ENCODE data around the gene HPGDS. TPM values are rescaled to one million over a fixed set of nuclear protein-coding genes. Genes with fewer than 3 reads are reported as not detected.
"Not testable (repeated sequence)": the region's sequence is repeated elsewhere in the genome, so short reads cannot be mapped to it uniquely, and the experiment has no call there.

HPGDS gene
- total and polyA plus RNA-seq, 2 experiments from 2014 or later = not detected

- TF ChIP-seq CREB1 (CRISPR knock-in tag; IDR thresholded peaks at IDR 0.05; ENCODE audit: low read depth) (no peak), JUNB (IDR thresholded peaks at IDR 0.05; ENCODE audit: unreplicated experiment) (no peak)
- TF ChIP-seq, protein P1, sequence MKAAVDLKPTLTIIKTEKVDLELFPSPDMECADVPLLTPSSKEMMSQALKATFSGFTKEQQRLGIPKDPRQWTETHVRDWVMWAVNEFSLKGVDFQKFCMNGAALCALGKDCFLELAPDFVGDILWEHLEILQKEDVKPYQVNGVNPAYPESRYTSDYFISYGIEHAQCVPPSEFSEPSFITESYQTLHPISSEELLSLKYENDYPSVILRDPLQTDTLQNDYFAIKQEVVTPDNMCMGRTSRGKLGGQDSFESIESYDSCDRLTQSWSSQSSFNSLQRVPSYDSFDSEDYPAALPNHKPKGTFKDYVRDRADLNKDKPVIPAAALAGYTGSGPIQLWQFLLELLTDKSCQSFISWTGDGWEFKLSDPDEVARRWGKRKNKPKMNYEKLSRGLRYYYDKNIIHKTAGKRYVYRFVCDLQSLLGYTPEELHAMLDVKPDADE (IDR thresholded peaks at IDR 0.05) = no peak
These were observed 12.7 kb downstream of the HPGDS start (continued) for GRCh38 chr4:94329933-94330332.

- Mint-ChIP-seq H3K27me3 (ENCODE audit: insufficient read depth, low read depth, poor library complexity) (no peaks in the 10 kb centered on the region), H3K27ac (no peak overlapping the region), H3K4me3 (no peak overlapping the region), H3K36me3 (ENCODE audit: low read depth) (peaks cover 25% of the 10 kb centered on the region), H3K4me1 (no peaks in the 10 kb centered on the region), H3K9me3 (peaks cover 60% of the 10 kb centered on the region)
- no peak overlapping the region for H3K4me3 ChIP-seq
- peak; percentile 17 for DNase-seq (ENCODE audit: low spot score)
- TF ChIP-seq, protein P2, sequence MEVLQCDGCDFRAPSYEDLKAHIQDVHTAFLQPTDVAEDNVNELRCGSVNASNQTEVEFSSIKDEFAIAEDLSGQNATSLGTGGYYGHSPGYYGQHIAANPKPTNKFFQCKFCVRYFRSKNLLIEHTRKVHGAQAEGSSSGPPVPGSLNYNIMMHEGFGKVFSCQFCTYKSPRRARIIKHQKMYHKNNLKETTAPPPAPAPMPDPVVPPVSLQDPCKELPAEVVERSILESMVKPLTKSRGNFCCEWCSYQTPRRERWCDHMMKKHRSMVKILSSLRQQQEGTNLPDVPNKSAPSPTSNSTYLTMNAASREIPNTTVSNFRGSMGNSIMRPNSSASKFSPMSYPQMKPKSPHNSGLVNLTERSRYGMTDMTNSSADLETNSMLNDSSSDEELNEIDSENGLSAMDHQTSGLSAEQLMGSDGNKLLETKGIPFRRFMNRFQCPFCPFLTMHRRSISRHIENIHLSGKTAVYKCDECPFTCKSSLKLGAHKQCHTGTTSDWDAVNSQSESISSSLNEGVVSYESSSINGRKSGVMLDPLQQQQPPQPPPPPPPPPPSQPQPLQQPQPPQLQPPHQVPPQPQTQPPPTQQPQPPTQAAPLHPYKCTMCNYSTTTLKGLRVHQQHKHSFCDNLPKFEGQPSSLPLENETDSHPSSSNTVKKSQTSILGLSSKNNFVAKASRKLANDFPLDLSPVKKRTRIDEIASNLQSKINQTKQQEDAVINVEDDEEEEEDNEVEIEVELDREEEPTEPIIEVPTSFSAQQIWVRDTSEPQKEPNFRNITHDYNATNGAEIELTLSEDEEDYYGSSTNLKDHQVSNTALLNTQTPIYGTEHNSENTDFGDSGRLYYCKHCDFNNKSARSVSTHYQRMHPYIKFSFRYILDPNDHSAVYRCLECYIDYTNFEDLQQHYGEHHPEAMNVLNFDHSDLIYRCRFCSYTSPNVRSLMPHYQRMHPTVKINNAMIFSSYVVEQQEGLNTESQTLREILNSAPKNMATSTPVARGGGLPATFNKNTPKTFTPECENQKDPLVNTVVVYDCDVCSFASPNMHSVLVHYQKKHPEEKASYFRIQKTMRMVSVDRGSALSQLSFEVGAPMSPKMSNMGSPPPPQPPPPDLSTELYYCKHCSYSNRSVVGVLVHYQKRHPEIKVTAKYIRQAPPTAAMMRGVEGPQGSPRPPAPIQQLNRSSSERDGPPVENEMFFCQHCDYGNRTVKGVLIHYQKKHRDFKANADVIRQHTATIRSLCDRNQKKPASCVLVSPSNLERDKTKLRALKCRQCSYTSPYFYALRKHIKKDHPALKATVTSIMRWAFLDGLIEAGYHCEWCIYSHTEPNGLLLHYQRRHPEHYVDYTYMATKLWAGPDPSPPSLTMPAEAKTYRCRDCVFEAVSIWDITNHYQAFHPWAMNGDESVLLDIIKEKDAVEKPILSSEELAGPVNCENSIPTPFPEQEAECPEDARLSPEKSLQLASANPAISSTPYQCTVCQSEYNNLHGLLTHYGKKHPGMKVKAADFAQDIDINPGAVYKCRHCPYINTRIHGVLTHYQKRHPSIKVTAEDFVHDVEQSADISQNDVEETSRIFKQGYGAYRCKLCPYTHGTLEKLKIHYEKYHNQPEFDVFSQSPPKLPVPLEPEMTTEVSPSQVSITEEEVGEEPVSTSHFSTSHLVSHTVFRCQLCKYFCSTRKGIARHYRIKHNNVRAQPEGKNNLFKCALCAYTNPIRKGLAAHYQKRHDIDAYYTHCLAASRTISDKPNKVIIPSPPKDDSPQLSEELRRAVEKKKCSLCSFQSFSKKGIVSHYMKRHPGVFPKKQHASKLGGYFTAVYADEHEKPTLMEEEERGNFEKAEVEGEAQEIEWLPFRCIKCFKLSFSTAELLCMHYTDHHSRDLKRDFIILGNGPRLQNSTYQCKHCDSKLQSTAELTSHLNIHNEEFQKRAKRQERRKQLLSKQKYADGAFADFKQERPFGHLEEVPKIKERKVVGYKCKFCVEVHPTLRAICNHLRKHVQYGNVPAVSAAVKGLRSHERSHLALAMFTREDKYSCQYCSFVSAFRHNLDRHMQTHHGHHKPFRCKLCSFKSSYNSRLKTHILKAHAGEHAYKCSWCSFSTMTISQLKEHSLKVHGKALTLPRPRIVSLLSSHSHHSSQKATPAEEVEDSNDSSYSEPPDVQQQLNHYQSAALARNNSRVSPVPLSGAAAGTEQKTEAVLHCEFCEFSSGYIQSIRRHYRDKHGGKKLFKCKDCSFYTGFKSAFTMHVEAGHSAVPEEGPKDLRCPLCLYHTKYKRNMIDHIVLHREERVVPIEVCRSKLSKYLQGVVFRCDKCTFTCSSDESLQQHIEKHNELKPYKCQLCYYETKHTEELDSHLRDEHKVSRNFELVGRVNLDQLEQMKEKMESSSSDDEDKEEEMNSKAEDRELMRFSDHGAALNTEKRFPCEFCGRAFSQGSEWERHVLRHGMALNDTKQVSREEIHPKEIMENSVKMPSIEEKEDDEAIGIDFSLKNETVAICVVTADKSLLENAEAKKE (CRISPR knock-in tag; IDR thresholded peaks at IDR 0.05) = no peak
- no peak for ATAC-seq
- H4K20me1 ChIP-seq (replicated peaks; ENCODE audit: insufficient read depth) = no peaks in the 10 kb centered on the region
- no peaks in the 10 kb centered on the region for H3F3A ChIP-seq (replicated peaks; ENCODE audit: low read depth)
- 0 out of 2 replicates have a peak, but pooled peaks cover 7% of the 10 kb centered on the region for H3K9me2 ChIP-seq (ENCODE audit: insufficient read depth)
- H3K27ac ChIP-seq (ENCODE audit: low read depth) = no peak overlapping the region
- H3K36me3 ChIP-seq (ENCODE audit: insufficient read depth) = peaks cover 5% of the 10 kb centered on the region; the same call in 1 of the 2 replicates
- H3K79me2 ChIP-seq (replicated peaks; ENCODE audit: insufficient read depth) = no peaks in the 10 kb centered on the region
- no peaks in the 10 kb centered on the region for H3K4me1 ChIP-seq (ENCODE audit: insufficient read depth)
- no peak overlapping the region for H3K4me2 ChIP-seq
- H3K27me3 ChIP-seq (ENCODE audit: insufficient read depth) = no peaks in the 10 kb centered on the region
- no peak overlapping the region for H2AFZ ChIP-seq
These were observed 16.8 kb downstream of the HPGDS start for GRCh38 chr4:94325835-94326234.

DNA sequence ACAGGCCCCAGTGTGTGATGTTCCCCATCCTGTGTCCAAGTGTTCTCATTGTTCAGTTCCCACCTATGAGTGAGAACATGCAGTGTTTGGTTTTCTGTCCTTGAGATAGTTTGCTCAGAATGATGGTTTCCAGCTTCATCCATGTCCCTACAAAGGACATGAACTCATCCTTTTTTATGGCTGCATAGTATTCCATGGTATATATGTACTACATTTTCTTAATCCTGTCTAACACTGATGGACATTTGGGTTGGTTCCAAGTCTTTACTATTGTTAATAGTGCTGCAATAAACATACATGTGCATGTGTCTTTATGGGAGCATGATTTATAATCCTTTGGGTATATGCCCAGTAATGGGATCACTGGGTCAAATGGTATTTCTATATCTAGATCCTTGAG lies 22.7 kb downstream of the HPGDS start:
- H3K4me3 Mint-ChIP-seq; DNase-seq (ENCODE audit: low spot score); H3K4me1 ChIP-seq (ENCODE audit: insufficient read depth); H2AFZ ChIP-seq; ATAC-seq; H3K36me3 ChIP-seq (ENCODE audit: insufficient read depth); H3K4me3 ChIP-seq; H3K27ac Mint-ChIP-seq; H3F3A ChIP-seq (replicated peaks; ENCODE audit: low read depth); H3K27ac ChIP-seq (ENCODE audit: low read depth); H3K4me2 ChIP-seq; H3K27me3 Mint-ChIP-seq (ENCODE audit: insufficient read depth, low read depth, poor library complexity); H3K27me3 ChIP-seq (ENCODE audit: insufficient read depth); H3K79me2 ChIP-seq (replicated peaks; ENCODE audit: insufficient read depth); H3K4me1 Mint-ChIP-seq; H4K20me1 ChIP-seq (replicated peaks; ENCODE audit: insufficient read depth): not testable (repeated sequence)
- peaks cover 57% of the 10 kb centered on the region for H3K9me3 Mint-ChIP-seq
- H3K9me2 ChIP-seq (ENCODE audit: insufficient read depth) = peaks cover 12% of the 10 kb centered on the region; the same call in 1 of the 2 replicates
- peaks cover 15% of the 10 kb centered on the region; the same call in 2 of the 3 replicates for H3K36me3 Mint-ChIP-seq (ENCODE audit: low read depth)

Data from GM23338 (cell line).